Hematopoietic multipotent progenitor cell treated with erythropoietin and hydrocortisone succinate and interleukin-3 and kit ligand, for 17 days (in vitro differentiated cells): ENCODE data around the gene CTSG.
"Not testable (repeated sequence)": the region's sequence is repeated elsewhere in the genome, so short reads cannot be mapped to it uniquely, and the experiment has no call there.

Experiments used
- DNase-seq: peaks from one replicate; pipeline ENCODE4 v3.0.0-alpha.2; 2015; ENCODE audit warnings: low spot score

The CTSG gene

GRCh38 chr14:24542346-24542936 is 33.6 kb downstream of the CTSG start:
- DNase-seq = no peak

- no peak for DNase-seq
These were observed 40.3 kb downstream of the CTSG start for GRCh38 chr14:24535737-24536136.

- no peak for DNase-seq
These were observed 41.8 kb downstream of the CTSG start for GRCh38 chr14:24534286-24534685.

GRCh38 chr14:24525877-24526620 is 50.0 kb downstream of the CTSG start:
- DNase-seq = not testable (repeated sequence)
